Subcutaneous adipose tissue (tissue), 4 donors: ENCODE results near the gene VCAN. TPM values are rescaled to one million over a fixed set of nuclear protein-coding genes. Genes with fewer than 3 reads are reported as not detected.

ENCODE experiments used
- CTCF ChIP-seq: fragments of 450-650 bp; IDR thresholded peaks from one replicate; pipeline ENCODE4 v1.5.1; 2016; ENCODE audit warnings: low read depth, mild to moderate bottlenecking, control low read depth, antibody characterized with exemption, moderate library complexity
- total RNA-seq, 4 donors: library from RNA; depleted of rRNA; stranded (reverse); fragments of >200 nt; gene quantifications; one replicate each; pipeline ENCODE4 v1.1.0, GENCODE V29; 2016

The VCAN gene
- total RNA-seq, 4 donors from 2014 or later = 101 to 308 (median 252) TPM

- no peak for TF ChIP-seq CTCF
These were observed 80.7 kb downstream of the VCAN start for GRCh38 chr5:83552275-83552674.

GRCh38 chr5:83553000-83553486 is 81.5 kb downstream of the VCAN start:
- TF ChIP-seq CTCF = no peak

GRCh38 chr5:83554133-83554532 is 82.6 kb downstream of the VCAN start:
- no peak for TF ChIP-seq CTCF

GRCh38 chr5:83554686-83555085 is 83.1 kb downstream of the VCAN start:
- no peak for TF ChIP-seq CTCF

- TF ChIP-seq CTCF = no peak
These were observed 83.7 kb downstream of the VCAN start for GRCh38 chr5:83555263-83555662.

- no peak for TF ChIP-seq CTCF
These were observed 84.6 kb downstream of the VCAN start for GRCh38 chr5:83556190-83556589.

- TF ChIP-seq CTCF = no peak
These were observed 87.7 kb downstream of the VCAN start for GRCh38 chr5:83559118-83559785.
